ENCODE measurements around the gene BMAL2.

BMAL2 gene

GRCh38 chr12:27324530-27324929 is 8.1 kb upstream of the BMAL2 start:
- no peak for DNase-seq (ENCODE audit: low read depth in 2 of 2)

- no peak for DNase-seq (ENCODE audit: low read depth in 2 of 2)
Measured at GRCh38 chr12:27330846-27331245, 1.8 kb upstream of the BMAL2 start.

DNA sequence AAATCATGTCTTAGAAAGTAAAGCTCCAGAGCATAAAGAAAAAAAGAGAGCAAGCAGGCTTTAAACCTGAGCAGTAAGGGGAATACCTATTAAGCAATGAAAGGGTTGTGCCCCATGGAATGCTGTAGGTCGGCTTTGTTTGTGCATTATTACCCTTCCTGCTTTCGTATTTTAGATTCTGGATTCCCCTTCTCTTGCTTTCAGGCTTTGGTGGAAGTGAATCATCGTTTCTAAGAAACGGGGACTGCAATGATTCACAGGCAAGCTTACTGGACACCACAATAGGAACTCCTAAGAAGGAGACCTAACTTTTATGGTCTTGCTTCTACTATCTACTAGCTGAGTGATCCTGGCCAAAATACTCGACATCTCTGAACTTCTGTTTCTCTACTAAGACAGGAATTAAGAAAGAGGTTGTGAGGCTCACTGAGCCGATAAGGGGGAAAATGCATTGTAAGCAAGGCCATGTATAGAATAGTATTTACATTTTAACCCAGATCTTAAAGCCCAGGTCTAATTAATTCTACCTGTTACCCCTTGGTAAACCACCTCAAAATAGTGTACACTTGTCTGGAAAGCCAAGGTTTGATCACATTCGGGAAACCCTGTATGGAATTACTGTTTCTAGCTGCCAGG is 1.2 kb upstream of the BMAL2 start:
- no peak for DNase-seq (ENCODE audit: low read depth in 2 of 2)

GRCh38 chr12:27331927-27332324 is 710 bp upstream of the BMAL2 start:
- DNase-seq (ENCODE audit: low read depth in 2 of 2): no peak

- no peak for DNase-seq (ENCODE audit: low read depth in 2 of 2)
Measured at GRCh38 chr12:27332407-27332713, 276 bp upstream of the BMAL2 start.

- DNase-seq (ENCODE audit: low read depth in 2 of 2): peak in 1 of 2 donors; percentile 9
Measured at GRCh38 chr12:27333403-27334009, 870 bp downstream of the BMAL2 start.

DNA sequence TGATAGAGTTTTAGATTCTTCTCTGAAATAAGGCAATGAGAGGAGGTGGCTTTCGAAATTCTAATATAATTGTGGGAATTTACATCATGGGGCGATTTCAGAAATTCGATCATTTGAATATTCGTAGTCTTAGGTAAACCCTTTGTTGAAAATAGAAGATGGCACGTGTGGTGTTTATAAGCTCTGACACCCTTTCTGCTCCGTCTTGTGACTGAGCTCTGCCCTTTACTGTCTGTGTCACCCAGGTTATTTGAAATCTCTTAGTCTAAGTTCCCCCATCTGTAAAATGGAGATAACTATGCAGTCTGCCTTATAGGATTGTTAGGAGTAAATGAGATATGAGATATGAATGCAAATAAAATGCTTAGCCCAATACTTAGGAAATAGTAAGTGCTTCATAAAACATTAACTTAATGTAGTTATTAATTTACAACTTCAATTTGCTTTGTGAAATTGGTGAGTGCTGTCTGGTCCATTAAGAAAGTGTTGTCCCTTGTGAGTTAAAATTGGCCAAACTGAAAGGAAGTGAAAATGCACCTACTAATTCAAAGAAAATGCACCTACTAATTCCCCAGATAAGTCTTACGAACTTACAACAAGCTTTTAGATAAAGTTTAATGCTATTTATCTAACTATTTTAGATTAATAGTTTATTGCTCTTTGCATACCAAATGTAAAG is 1.5 kb downstream of the BMAL2 start:
- DNase-seq (ENCODE audit: low read depth in 2 of 2): no peak

DNA sequence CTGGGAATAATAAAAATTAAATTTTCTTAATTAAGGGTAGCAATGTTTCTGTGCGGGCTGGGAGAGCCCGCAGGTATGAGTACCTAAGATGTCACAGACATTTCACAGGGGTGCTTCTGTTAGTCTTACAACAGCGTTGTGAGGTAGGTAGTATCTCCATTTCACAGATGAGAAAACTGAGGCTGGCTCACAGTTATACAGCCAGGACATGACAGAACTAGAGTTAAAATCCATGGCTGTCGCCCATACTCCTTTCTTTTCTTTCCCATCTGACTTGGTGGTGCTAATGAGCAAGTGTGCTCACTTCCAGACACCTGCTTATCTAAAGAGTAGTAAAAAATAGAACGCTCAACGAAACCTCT is 2.1 kb downstream of the BMAL2 start:
- DNase-seq (ENCODE audit: low read depth in 2 of 2): no peak

- no peak for DNase-seq (ENCODE audit: low read depth in 2 of 2)
Measured at GRCh38 chr12:27335364-27336281, 3.0 kb downstream of the BMAL2 start.

- no peak for DNase-seq (ENCODE audit: low read depth in 2 of 2)
Measured at GRCh38 chr12:27336282-27336653, 3.6 kb downstream of the BMAL2 start.

- no peak for DNase-seq (ENCODE audit: low read depth in 2 of 2)
Measured at GRCh38 chr12:27337376-27337775, 4.7 kb downstream of the BMAL2 start.

DNA sequence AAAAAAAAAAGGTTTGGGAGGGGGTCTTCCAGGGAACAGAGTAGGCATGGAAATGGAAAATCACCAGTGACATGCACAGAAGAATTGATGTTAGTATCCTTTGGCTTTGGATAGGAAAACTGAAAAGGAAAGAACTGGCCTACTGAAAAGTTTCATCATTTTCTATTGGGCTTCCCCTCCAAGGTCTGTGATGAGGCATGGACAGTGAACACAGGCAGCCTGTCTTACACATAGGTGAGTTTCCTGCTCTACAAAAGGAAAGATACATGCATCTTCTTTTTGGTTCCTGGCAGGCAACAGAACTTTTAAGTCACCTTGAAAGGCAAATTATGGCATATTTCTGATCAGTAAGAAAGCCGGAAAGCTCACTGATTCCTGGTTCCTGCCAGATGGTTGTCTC is 5.8 kb downstream of the BMAL2 start:
- no peak for DNase-seq (ENCODE audit: low read depth in 2 of 2)

DNA sequence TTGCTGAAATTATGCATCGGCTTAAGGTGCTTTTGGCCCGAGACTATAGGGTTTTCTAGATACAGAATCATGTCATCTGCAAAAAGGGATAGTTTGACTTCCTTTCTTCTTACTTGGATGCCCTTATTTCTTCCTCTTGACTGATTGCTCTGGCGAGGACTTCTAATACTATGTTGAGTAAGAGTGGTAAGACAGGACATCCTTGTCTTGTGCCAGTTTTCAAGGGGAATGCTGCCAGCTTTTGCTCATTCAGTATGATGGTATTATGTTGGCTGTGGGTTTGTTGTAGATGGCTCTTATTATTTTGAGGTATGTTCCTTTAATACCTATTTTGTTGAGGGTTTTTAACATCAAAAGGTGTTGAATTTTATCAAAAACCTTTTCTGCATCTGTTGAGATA is 8.3 kb downstream of the BMAL2 start:
- no peak for DNase-seq (ENCODE audit: low read depth in 2 of 2)

DNA sequence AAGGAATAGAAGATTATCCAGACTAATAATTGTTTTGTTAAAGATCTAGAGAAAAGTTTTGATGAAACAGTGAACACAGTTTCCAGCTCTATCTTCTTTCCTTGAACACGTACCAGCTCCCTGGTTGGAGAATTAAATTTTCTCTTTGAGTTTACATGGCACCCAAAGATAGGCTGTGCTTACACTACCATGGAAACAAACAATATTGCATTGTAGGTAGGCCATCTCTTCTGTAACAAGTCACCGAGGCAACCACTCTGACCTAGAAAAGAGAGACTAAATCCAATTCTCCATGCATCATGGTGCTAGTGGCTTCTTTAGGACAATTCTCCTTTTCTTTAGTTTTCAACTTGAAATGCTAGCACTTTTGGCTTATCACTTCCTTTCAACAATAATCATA is 9.9 kb downstream of the BMAL2 start:
- DNase-seq (ENCODE audit: low read depth in 2 of 2): no peak

DNA sequence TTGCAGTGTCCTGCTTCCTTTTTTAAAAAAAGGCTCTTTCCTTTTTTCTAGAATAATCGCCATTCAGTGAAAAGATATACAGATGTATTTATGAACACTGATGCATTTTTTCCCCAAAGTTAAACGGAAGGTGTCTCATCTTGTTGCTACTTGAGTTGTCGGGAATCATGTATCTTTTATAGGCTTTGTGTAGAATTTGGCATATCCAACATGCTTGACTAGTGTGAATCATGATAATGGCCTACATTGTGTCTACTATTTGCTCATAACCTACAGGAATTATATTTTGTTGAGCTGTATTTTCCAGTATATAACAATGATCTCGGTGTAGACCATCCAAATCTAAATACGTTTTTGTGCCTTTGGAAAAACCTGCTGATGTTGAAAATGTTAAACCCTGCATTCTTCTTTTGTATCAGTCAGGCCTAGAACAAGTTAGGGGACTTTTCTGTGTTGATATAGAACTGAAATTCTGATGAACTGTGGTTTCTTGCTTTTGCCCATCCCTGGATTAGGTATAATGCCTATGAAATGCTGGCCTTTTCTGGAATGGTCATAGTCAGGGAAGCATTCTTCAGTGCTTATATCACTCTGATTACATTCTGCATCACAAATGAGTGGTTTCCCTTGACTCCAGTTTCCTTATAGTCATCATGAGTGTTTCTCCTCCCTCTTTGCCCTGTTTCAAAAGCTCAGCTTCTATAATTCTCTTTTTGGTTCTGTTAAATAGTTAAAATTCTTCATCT is 10.8 kb downstream of the BMAL2 start:
- no peak for DNase-seq (ENCODE audit: low read depth in 2 of 2)

GRCh38 chr12:27344246-27344645 is 11.6 kb downstream of the BMAL2 start:
- no peak for DNase-seq (ENCODE audit: low read depth in 2 of 2)

DNA sequence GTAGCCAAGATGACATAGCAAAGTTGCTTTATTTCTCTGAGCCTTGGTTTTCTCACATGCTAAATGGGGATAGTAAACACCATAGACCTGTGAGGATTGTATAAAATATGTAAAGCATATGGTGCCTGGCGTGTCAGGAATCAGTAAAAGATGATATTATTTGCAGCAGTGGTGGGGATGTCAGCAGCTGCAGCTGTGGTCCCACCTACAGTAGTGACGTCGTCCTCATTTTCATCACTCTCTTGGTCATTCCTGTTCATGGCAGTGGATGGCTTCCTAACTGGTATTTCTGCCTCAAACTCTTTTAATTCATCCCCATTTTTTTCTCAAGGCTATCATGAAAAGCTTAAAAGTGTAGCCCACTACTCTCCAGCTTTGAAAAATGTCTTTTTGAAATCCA is 12.1 kb downstream of the BMAL2 start:
- DNase-seq (ENCODE audit: low read depth in 2 of 2): no peak

GRCh38 chr12:27345376-27345775 is 12.7 kb downstream of the BMAL2 start:
- DNase-seq (ENCODE audit: low read depth in 2 of 2): no peak

- DNase-seq (ENCODE audit: low read depth in 2 of 2): no peak
Measured at GRCh38 chr12:27347779-27348178, 15.1 kb downstream of the BMAL2 start.

GRCh38 chr12:27351476-27351875 is 18.8 kb downstream of the BMAL2 start:
- DNase-seq (ENCODE audit: low read depth in 2 of 2): no peak

GRCh38 chr12:27355486-27355885 is 22.9 kb downstream of the BMAL2 start:
- no peak for DNase-seq (ENCODE audit: low read depth in 2 of 2)

DNA sequence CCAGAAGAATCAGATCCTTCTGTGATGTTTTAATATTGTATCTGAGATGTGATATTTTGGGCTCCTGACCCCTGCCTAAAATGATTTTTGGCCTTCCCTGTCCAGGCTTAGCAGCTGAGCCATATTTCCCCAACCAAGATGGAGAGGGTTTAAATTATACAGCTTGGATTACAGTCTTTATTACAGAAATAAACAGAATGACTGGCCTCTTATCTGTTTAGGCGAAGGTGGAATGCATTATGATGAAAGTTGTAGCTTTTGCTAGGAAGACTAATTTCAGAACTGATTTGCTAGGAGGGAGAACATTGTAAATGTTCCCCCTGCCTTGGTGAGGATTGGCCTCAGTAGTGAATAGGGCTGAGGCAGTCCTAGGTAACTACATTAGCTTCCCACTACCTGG is 23.3 kb downstream of the BMAL2 start:
- DNase-seq (ENCODE audit: low read depth in 2 of 2): no peak

Data from stimulated activated CD8-positive, alpha-beta memory T cell treated with anti-CD3 and anti-CD28 coated beads, Interleukin-2, amount 100 ng/mL, for 1 hour (primary cell).